ENCODE measurements around the gene SSU72. TPM values are rescaled to one million over a fixed set of nuclear protein-coding genes. Genes with fewer than 3 reads are reported as not detected.
"Not testable (repeated sequence)": the region's sequence is repeated elsewhere in the genome, so short reads cannot be mapped to it uniquely, and the experiment has no call there.

Gene SSU72
- polyA plus RNA-seq, 1 donor (not counting 4 experiments of a cell fraction or from before 2014, with no cell fraction given), result 79.7 TPM

DNA sequence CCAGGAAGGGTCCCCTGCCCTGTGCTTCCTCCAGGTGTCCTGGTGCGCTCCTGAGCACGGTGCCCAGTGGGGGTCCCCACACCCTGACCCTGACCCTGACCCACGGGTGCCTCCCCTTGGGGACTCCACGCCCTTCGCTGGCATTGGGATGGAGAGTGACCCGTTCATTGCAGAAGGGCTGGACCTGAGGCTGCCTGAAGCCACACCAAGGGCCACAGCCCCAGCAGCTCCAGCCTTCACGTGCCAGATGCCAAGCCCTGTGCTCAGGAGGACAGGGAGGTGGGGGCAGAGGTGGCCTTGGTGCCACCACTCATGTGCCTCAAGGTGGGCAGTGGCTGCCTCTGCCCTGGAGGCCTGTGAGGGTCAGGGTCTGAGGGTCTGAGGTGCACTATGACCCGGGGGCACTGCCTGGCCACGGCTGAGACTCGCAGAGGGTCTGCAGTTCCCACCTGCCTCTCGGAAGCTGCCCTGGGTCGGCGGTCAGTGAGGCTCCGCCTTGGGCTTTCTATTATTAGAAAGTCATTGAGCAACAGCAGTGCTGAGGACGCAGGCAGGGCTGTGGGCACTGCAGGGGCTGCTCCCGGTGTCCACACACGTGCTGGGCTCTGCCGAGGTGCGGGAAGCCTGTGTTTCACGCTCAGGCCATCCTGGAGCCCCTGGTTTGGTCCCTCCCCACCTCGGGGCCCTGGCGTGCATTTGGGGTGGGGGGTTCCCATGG lies 41.3 kb downstream of the SSU72 start:
- H3K4me3 ChIP-seq (ENCODE audit: control insufficient read depth in 2 of 3, extremely low read depth in 1 of 3, insufficient read depth in 2 of 3, low read depth in 1 of 3, low read length in 3 of 3); H3K79me2 ChIP-seq (ENCODE audit: control insufficient read depth, insufficient read depth, low read length); H3K9me1 ChIP-seq (ENCODE audit: control insufficient read depth, extremely low read depth, insufficient read depth, low read length); H3K36me3 ChIP-seq (ENCODE audit: control insufficient read depth in 2 of 2, extremely low read depth in 1 of 2, insufficient read depth in 2 of 2, low read length in 2 of 2); H3K4me1 ChIP-seq (ENCODE audit: control insufficient read depth, extremely low read depth, insufficient read depth, low read length); H3K27me3 ChIP-seq (ENCODE audit: control insufficient read depth, extremely low read depth, insufficient read depth, low read length); DNase-seq (ENCODE audit: low read depth, low spot score); FAIRE-seq; H3K4me2 ChIP-seq (ENCODE audit: control insufficient read depth, extremely low read depth, insufficient read depth, low read depth, low read length); H3K9me3 ChIP-seq (ENCODE audit: control insufficient read depth, low read depth, low read length); H3K9ac ChIP-seq (ENCODE audit: control insufficient read depth, extremely low read depth, insufficient read depth, low read length); H3K27ac ChIP-seq (ENCODE audit: control insufficient read depth, insufficient read depth, low read length); H2AFZ ChIP-seq (ENCODE audit: control insufficient read depth, low read length); H4K20me1 ChIP-seq (ENCODE audit: control insufficient read depth, extremely low read depth, insufficient read depth, low read length); dilution Hi-C loops (cut with MboI; ENCODE audit: extremely low pct_ligation_motif_present, low sequenced_read_pairs): not testable (repeated sequence)

GRCh38 chr1:1531947-1532346 lies 42.7 kb downstream of the SSU72 start:
- Histone ChIP-seq H3K79me2 (ENCODE audit: control insufficient read depth, insufficient read depth, low read length) (no peaks in the 10 kb centered on the region), H3K9me1 (ENCODE audit: control insufficient read depth, extremely low read depth, insufficient read depth, low read length) (no peaks in the 10 kb centered on the region), H3K4me2 (ENCODE audit: control insufficient read depth, extremely low read depth, insufficient read depth, low read depth, low read length) (no peak overlapping the region), H3K9me3 (ENCODE audit: control insufficient read depth, low read depth, low read length) (no peaks in the 10 kb centered on the region), H3K27me3 (ENCODE audit: control insufficient read depth, extremely low read depth, insufficient read depth, low read length) (no peaks in the 10 kb centered on the region), H2AFZ (ENCODE audit: control insufficient read depth, low read length) (no peak overlapping the region), H3K4me3 (ENCODE audit: control insufficient read depth in 2 of 3, extremely low read depth in 1 of 3, insufficient read depth in 2 of 3, low read depth in 1 of 3, low read length in 3 of 3) (no peak overlapping the region), H3K27ac (ENCODE audit: control insufficient read depth, insufficient read depth, low read length) (no peak overlapping the region), H3K4me1 (ENCODE audit: control insufficient read depth, extremely low read depth, insufficient read depth, low read length) (no peaks in the 10 kb centered on the region), H4K20me1 (ENCODE audit: control insufficient read depth, extremely low read depth, insufficient read depth, low read length) (no peaks in the 10 kb centered on the region), H3K36me3 (ENCODE audit: control insufficient read depth in 2 of 2, extremely low read depth in 1 of 2, insufficient read depth in 2 of 2, low read length in 2 of 2) (peaks cover 11 to 13% of the 10 kb centered on the region in 2 experiments), H3K9ac (ENCODE audit: control insufficient read depth, extremely low read depth, insufficient read depth, low read length) (no peak overlapping the region)
- DNase-seq (ENCODE audit: low read depth, low spot score) (no peak), FAIRE-seq (no peak)
- TF ChIP-seq, protein P1, sequence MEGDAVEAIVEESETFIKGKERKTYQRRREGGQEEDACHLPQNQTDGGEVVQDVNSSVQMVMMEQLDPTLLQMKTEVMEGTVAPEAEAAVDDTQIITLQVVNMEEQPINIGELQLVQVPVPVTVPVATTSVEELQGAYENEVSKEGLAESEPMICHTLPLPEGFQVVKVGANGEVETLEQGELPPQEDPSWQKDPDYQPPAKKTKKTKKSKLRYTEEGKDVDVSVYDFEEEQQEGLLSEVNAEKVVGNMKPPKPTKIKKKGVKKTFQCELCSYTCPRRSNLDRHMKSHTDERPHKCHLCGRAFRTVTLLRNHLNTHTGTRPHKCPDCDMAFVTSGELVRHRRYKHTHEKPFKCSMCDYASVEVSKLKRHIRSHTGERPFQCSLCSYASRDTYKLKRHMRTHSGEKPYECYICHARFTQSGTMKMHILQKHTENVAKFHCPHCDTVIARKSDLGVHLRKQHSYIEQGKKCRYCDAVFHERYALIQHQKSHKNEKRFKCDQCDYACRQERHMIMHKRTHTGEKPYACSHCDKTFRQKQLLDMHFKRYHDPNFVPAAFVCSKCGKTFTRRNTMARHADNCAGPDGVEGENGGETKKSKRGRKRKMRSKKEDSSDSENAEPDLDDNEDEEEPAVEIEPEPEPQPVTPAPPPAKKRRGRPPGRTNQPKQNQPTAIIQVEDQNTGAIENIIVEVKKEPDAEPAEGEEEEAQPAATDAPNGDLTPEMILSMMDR (optimal IDR thresholded peaks at IDR 0.05 in 1 of 3, IDR thresholded peaks at IDR 0.05 in 1 of 3, conservative IDR thresholded peaks at IDR 0.05 in 1 of 3; ENCODE audit: extremely low read depth in 1 of 3, insufficient read depth in 2 of 3, low read length in 3 of 3), result no peak
- no peak for TF ChIP-seq EZH2 (IDR thresholded peaks at IDR 0.05; ENCODE audit: low read length)
- dilution Hi-C loops (cut with MboI; ENCODE audit: extremely low pct_ligation_motif_present, low sequenced_read_pairs), result no loop called here

- FAIRE-seq, result no peak
- Histone ChIP-seq H3K79me2 (ENCODE audit: control insufficient read depth, insufficient read depth, low read length) (no peaks in the 10 kb centered on the region), H3K36me3 (ENCODE audit: control insufficient read depth in 2 of 2, extremely low read depth in 1 of 2, insufficient read depth in 2 of 2, low read length in 2 of 2) (peaks cover 11 to 13% of the 10 kb centered on the region in 2 experiments), H3K9me1 (ENCODE audit: control insufficient read depth, extremely low read depth, insufficient read depth, low read length) (no peaks in the 10 kb centered on the region), H3K4me1 (ENCODE audit: control insufficient read depth, extremely low read depth, insufficient read depth, low read length) (no peaks in the 10 kb centered on the region), H3K27ac (ENCODE audit: control insufficient read depth, insufficient read depth, low read length) (no peak overlapping the region), H3K9ac (ENCODE audit: control insufficient read depth, extremely low read depth, insufficient read depth, low read length) (no peak overlapping the region), H3K9me3 (ENCODE audit: control insufficient read depth, low read depth, low read length) (no peaks in the 10 kb centered on the region), H3K4me3 (ENCODE audit: control insufficient read depth in 2 of 3, extremely low read depth in 1 of 3, insufficient read depth in 2 of 3, low read depth in 1 of 3, low read length in 3 of 3) (no peak overlapping the region), H3K4me2 (ENCODE audit: control insufficient read depth, extremely low read depth, insufficient read depth, low read depth, low read length) (no peak overlapping the region), H2AFZ (ENCODE audit: control insufficient read depth, low read length) (no peak overlapping the region), H3K27me3 (ENCODE audit: control insufficient read depth, extremely low read depth, insufficient read depth, low read length) (no peaks in the 10 kb centered on the region), H4K20me1 (ENCODE audit: control insufficient read depth, extremely low read depth, insufficient read depth, low read length) (no peaks in the 10 kb centered on the region)
- DNase-seq (ENCODE audit: low read depth, low spot score), result no peak
- TF ChIP-seq, protein P1 (optimal IDR thresholded peaks at IDR 0.05 in 1 of 3, IDR thresholded peaks at IDR 0.05 in 1 of 3, conservative IDR thresholded peaks at IDR 0.05 in 1 of 3; ENCODE audit: extremely low read depth in 1 of 3, insufficient read depth in 2 of 3, low read length in 3 of 3), result no peak
- no peak for TF ChIP-seq EZH2 (IDR thresholded peaks at IDR 0.05; ENCODE audit: low read length)
- dilution Hi-C loops (cut with MboI; ENCODE audit: extremely low pct_ligation_motif_present, low sequenced_read_pairs), result no loop called here
These were observed 44.7 kb downstream of the SSU72 start for GRCh38 chr1:1529936-1530335.

All from keratinocyte (primary cell).